HEK293 (cell line): ENCODE measurements around the gene PSORS1C1.

Experiments
- CTCF ChIA-PET: fragments of 350-600 bp; formaldehyde crosslinking; extraction: SDS; loops from one replicate; lab custom pipeline; 2021; ENCODE audit warnings: antibody characterized with exemption; lab: Yijun Ruan, JAX
- POLR2A ChIA-PET: fragments of 300-600 bp; formaldehyde crosslinking; extraction: SDS; loops from one replicate; lab custom pipeline; 2020; ENCODE audit warnings: antibody characterized with exemption, inconsistent platforms; lab: Yijun Ruan, JAX
- H3K27ac ChIP-seq: fragments of 200-500 bp; sonication (Bioruptor generic); 2 replicates; pipeline ENCODE4 v1.5.1; 2014; ENCODE audit warnings: low read depth, low read length, control low read depth, inconsistent platforms; ENCODE audit errors: extremely low read depth
- H3K36me3 ChIP-seq, 2 experiments: fragments of 200-500 bp in 1 of 2; sonication (Bioruptor generic) in 1 of 2; 1 replicate in 1 of 2; 2 replicates in 1 of 2; pipeline ENCODE4 v1.5.1; 2014 to 2017; ENCODE audit warnings: inconsistent platforms in 2 of 2, low read length in 2 of 2; ENCODE audit not compliant: control insufficient read depth in 2 of 2, insufficient read depth in 1 of 2
- H3K4me1 ChIP-seq: fragments of 200-500 bp; sonication (Bioruptor generic); 2 replicates; pipeline ENCODE4 v1.5.1; 2014; ENCODE audit warnings: mild to moderate bottlenecking, low read length, inconsistent platforms; ENCODE audit not compliant: control insufficient read depth, insufficient read depth
- H3K4me3 ChIP-seq: 2 replicates; pipeline ENCODE4 v1.5.1; 2011; ENCODE audit warnings: low read depth, mild to moderate bottlenecking, control low read depth, low read length, moderate library complexity
- H3K9me3 ChIP-seq: fragments of 200-500 bp; sonication (Bioruptor generic); 2 replicates; pipeline ENCODE4 v1.5.1; 2014; ENCODE audit warnings: low read depth, low read length, inconsistent platforms; ENCODE audit not compliant: control insufficient read depth, insufficient read depth
- BCL6B ChIP-seq: fragments of 450-650 bp; formaldehyde crosslinking; IDR thresholded peaks from 2 replicates; pipeline ENCODE4 v1.5.1; 2017; ENCODE audit warnings: missing biosample characterization, missing genetic modification characterization
- CTCF ChIP-seq: fragments of 450-650 bp; formaldehyde crosslinking; IDR thresholded peaks from 2 replicates; pipeline ENCODE4 v1.5.1; 2016; ENCODE audit warnings: missing biosample characterization, missing genetic modification characterization
- EGR2 ChIP-seq: fragments of 450-650 bp; formaldehyde crosslinking; IDR thresholded peaks from 2 replicates; pipeline ENCODE4 v1.5.1; 2016; ENCODE audit warnings: low read depth, missing biosample characterization, missing genetic modification characterization
- IKZF3 ChIP-seq: fragments of 450-650 bp; IDR thresholded peaks from 2 replicates; pipeline ENCODE4 v1.5.0; 2018; ENCODE audit warnings: missing biosample characterization, mild to moderate bottlenecking, missing genetic modification characterization, moderate library complexity
- KLF10 ChIP-seq: fragments of 450-650 bp; IDR thresholded peaks from 2 replicates; pipeline ENCODE4 v1.5.1; 2018; ENCODE audit warnings: missing biosample characterization, mild to moderate bottlenecking, missing genetic modification characterization
- PRDM6 ChIP-seq: fragments of 450-650 bp; formaldehyde crosslinking; IDR thresholded peaks from 2 replicates; pipeline ENCODE4 v1.5.1; 2017; ENCODE audit warnings: missing biosample characterization, missing genetic modification characterization
- ZNF121 ChIP-seq: fragments of 450-650 bp; formaldehyde crosslinking; IDR thresholded peaks from 2 replicates; pipeline ENCODE4 v1.5.1; 2016; ENCODE audit warnings: missing biosample characterization, missing genetic modification characterization
- ZNF221 ChIP-seq: fragments of 450-650 bp; formaldehyde crosslinking; IDR thresholded peaks from 2 replicates; pipeline ENCODE4 v1.5.1; 2017; ENCODE audit warnings: missing biosample characterization, missing genetic modification characterization, borderline replicate concordance
- ZNF248 ChIP-seq: fragments of 450-650 bp; formaldehyde crosslinking; IDR thresholded peaks from 2 replicates; pipeline ENCODE4 v1.5.1; 2017; ENCODE audit warnings: missing biosample characterization, missing genetic modification characterization
- ZNF280D ChIP-seq: fragments of 450-650 bp; formaldehyde crosslinking; IDR thresholded peaks from 2 replicates; pipeline ENCODE4 v1.5.1; 2016; ENCODE audit warnings: missing biosample characterization, missing genetic modification characterization
- ZNF449 ChIP-seq: fragments of 450-650 bp; formaldehyde crosslinking; IDR thresholded peaks from 2 replicates; pipeline ENCODE4 v1.5.1; 2017; ENCODE audit warnings: missing biosample characterization, mild to moderate bottlenecking, missing genetic modification characterization, moderate library complexity
- ZNF521 ChIP-seq: fragments of 450-650 bp; formaldehyde crosslinking; IDR thresholded peaks from 2 replicates; pipeline ENCODE4 v1.5.1; 2017; ENCODE audit warnings: missing biosample characterization, mild to moderate bottlenecking, missing genetic modification characterization
- ZNF561 ChIP-seq: fragments of 450-650 bp; IDR thresholded peaks from 2 replicates; pipeline ENCODE4 v1.5.1; 2018; ENCODE audit warnings: missing biosample characterization, missing genetic modification characterization, borderline replicate concordance
- ZNF629 ChIP-seq: fragments of 450-650 bp; formaldehyde crosslinking; IDR thresholded peaks from 2 replicates; pipeline ENCODE4 v1.5.1; 2017; ENCODE audit warnings: missing biosample characterization, missing genetic modification characterization
- ZNF747 ChIP-seq: fragments of 450-650 bp; formaldehyde crosslinking; IDR thresholded peaks from 2 replicates; pipeline ENCODE4 v1.5.1; 2016; ENCODE audit warnings: missing biosample characterization, missing genetic modification characterization
- ZNF792 ChIP-seq: fragments of 450-650 bp; formaldehyde crosslinking; IDR thresholded peaks from 2 replicates; pipeline ENCODE4 v1.5.1; 2016; ENCODE audit warnings: missing biosample characterization, missing genetic modification characterization
- ZSCAN18 ChIP-seq: fragments of 450-650 bp; formaldehyde crosslinking; IDR thresholded peaks from 2 replicates; pipeline ENCODE4 v1.5.1; 2016; ENCODE audit warnings: missing biosample characterization, missing genetic modification characterization

Gene PSORS1C1

GRCh38 chr6:31152781-31153180, 38.2 kb downstream of the PSORS1C1 start (continued):
- TF ChIP-seq ZNF561 (tag by site-specific recombination): no peak
- no peak for TF ChIP-seq ZNF629 (tag by site-specific recombination)
- TF ChIP-seq ZNF280D: no peak
- TF ChIP-seq PRDM6 (tag by site-specific recombination): no peak
- no peak for TF ChIP-seq ZNF248 (tag by site-specific recombination)
- no peak for TF ChIP-seq ZNF449 (tag by site-specific recombination)
- TF ChIP-seq ZNF747 (tag by site-specific recombination): no peak
- no peak for TF ChIP-seq BCL6B (tag by site-specific recombination)
- no peak for TF ChIP-seq CTCF (tag by site-specific recombination)
- no peak for TF ChIP-seq ZNF121
- no peak for TF ChIP-seq IKZF3 (tag by site-specific recombination)
- peak; percentile 17; the same call in 1 of the 2 replicates for TF ChIP-seq EGR2 (tag by site-specific recombination)
- no peak for TF ChIP-seq ZNF521 (tag by site-specific recombination)

- ChIA-PET POLR2A (interaction anchor here (0.6 to 1.3 kb wide), 2 partner anchors 11 to 34 kb away, joined by 3 to 4 read pairs; no protein-coding TSS in a partner anchor), CTCF (interaction anchor here (0.5 to 2.7 kb wide), 2 partner anchors 16 to 276 kb away, joined by 3 to 12 read pairs; partner anchors contain the start of gene PSORS1C2)
- Histone ChIP-seq H3K4me1 (peaks cover 4% of the 10 kb centered on the region), H3K36me3 (peaks cover 18 to 55% of the 10 kb centered on the region in 2 experiments; a peak in 2 of 3 replicates), H3K27ac (0 out of 2 replicates have a peak overlapping the region, but pooled peaks have one; percentile 34), H3K9me3 (no peaks in the 10 kb centered on the region), H3K4me3 (no peak overlapping the region)
- TF ChIP-seq KLF10 (tag by site-specific recombination): no peak
- TF ChIP-seq ZNF792: no peak
- no peak for TF ChIP-seq ZSCAN18
- no peak for TF ChIP-seq BCL6B (tag by site-specific recombination)
- TF ChIP-seq ZNF747 (tag by site-specific recombination): no peak
- no peak for TF ChIP-seq ZNF221 (tag by site-specific recombination)
These were observed 39.8 kb downstream of the PSORS1C1 start for GRCh38 chr6:31154436-31154835.
